Hematopoietic multipotent progenitor cell treated with erythropoietin and hydrocortisone succinate and interleukin-3 and kit ligand, for 6 days (in vitro differentiated cells): ENCODE data around the gene SRMS.

Source experiments
- DNase-seq: peaks from one replicate; pipeline ENCODE4 v3.0.0-alpha.2; 2015

Gene SRMS

DNA sequence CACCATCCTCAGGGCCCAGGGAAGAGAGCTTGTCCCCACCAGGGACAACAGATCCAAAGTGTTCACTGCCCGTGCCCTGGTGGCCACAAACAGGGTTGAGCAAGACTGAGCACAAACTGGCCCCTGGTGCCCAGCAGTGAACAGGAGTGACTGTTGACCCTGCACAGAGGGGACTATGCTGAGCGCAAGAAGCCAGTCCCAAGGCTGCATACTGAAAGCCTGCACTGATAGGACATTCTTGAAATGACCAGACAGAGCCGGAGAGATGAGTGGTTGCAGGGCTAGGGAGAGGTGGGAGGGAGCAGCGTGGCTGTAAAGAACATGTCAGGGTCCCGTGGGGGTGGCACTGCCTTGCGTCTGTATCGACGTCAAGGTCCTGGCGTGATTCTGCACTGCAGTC lies 3.5 kb upstream of the SRMS start:
- no peak for DNase-seq

DNA sequence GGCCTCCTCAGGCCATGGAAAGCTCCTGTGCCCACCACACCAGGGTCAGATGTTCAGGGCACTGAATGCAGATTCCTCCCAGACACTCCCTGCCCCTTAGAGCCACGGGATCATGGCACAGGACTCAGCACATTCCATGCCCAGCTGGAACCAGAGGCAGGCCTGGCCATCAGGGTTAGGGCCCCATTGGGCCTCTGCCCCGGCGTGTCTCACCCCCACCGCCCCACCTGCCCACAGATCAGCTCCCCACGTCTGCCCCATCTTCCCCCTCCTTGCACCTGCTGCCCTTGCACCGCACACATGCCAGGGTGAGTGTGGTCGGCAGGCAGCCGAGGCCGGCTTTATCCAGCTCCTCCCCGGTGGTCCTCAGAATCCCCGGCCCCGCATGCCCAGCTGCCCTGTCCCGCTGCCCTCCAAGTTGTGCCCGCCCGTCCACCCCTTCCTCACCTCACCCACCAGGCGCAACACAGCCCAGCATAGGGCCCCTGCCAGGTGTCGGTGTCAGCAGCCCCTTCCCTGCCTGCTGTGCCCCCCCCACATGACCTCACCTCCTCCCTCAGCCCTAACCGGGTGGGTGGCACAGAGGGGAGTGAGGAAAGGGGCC lies 2.2 kb upstream of the SRMS start:
- no peak for DNase-seq

DNA sequence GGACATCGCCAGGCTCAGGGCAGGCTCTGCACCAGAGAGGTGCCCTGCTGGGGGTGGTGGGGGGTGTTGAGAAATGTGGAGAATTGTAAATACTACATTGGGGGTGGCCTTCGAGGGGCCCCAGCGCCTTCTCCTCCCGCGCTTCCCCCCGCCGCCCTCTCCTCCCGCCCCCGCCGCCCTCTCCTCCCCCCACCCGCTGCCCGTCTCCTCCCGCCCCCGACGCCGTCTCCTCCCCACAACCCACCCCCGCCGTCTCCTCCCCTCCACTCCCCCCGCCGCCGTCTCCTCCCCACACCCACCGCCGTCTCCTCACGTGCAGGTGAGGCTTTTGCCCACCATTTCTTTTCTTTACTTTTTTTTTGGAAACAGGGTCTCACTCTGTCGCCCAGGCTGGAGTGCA lies 1.5 kb upstream of the SRMS start:
- DNase-seq: no peak

GRCh38 chr20:63548542-63548941 lies 993 bp upstream of the SRMS start:
- no peak for DNase-seq

GRCh38 chr20:63546956-63547724 lies 409 bp downstream of the SRMS start:
- DNase-seq: no peak

GRCh38 chr20:63546256-63546955 lies 1.1 kb downstream of the SRMS start:
- no peak for DNase-seq

DNA sequence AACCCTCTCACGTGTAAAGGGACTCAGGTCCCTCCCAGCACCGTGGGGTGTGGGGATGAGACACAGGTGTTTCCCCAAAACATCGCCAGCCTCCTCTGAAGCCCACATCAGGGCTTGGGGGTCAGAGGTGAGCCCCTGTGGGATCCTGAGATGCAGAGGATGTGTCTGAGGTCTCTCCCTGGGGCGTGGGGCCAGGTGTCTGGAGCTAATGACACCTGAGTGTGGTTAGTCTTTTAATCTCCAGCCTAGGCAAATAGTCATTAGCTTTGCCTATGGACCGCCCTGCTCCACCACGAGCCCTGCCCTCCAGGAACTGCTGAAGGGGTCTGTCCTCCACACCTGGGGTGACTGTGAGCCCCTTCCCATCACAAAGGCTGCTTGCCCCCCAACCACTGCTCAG lies 1.7 kb downstream of the SRMS start:
- DNase-seq: no peak

- DNase-seq: no peak
Observed at GRCh38 chr20:63544958-63545516, 2.5 kb downstream of the SRMS start.

- no peak for DNase-seq
Observed at GRCh38 chr20:63544241-63544957, 3.1 kb downstream of the SRMS start.

- DNase-seq: no peak
Observed at GRCh38 chr20:63543733-63544132, 3.8 kb downstream of the SRMS start.

GRCh38 chr20:63543131-63543530 lies 4.4 kb downstream of the SRMS start:
- no peak for DNase-seq

DNA sequence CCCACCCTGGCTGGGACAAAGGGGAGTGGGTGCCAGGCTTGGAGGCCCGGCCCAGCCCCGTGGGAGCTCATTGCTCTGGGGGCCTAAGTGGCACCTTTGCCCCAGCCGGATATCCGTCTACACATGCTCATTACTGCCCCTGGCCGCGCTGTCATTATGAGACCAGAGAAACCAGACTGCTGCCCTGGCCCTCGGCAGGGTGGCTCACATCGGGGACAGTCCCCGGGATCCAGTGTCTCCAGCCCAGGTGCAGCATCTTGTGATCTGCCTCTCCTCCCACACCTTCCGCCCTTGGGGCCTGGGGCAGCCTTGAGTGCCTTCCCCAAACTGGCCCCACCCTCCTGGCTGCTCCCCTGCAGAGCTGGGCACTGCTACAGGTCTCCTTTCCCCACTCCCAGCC lies 4.9 kb downstream of the SRMS start:
- no peak for DNase-seq

- DNase-seq: no peak
Observed at GRCh38 chr20:63542031-63542559, 5.5 kb downstream of the SRMS start.

DNA sequence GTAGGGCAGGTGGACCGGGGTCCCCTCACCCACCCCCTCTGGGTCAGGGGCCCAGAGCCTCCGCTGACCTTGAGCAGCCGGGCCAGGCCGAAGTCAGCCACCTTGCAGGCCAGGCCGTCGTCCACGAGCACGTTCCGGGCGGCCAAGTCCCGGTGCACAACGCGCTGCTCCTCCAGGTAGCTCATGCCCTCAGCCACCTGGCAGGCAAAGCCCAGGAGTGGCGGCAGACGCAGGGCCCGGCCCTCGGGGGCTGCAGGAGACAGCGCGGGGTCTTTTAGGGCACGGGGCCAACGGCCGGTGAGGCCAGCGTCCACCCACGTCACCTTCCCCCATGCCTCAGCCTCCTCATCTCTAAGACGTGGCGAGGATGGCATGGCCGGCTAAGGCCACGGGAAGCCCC lies 6.2 kb downstream of the SRMS start:
- DNase-seq: no peak

DNA sequence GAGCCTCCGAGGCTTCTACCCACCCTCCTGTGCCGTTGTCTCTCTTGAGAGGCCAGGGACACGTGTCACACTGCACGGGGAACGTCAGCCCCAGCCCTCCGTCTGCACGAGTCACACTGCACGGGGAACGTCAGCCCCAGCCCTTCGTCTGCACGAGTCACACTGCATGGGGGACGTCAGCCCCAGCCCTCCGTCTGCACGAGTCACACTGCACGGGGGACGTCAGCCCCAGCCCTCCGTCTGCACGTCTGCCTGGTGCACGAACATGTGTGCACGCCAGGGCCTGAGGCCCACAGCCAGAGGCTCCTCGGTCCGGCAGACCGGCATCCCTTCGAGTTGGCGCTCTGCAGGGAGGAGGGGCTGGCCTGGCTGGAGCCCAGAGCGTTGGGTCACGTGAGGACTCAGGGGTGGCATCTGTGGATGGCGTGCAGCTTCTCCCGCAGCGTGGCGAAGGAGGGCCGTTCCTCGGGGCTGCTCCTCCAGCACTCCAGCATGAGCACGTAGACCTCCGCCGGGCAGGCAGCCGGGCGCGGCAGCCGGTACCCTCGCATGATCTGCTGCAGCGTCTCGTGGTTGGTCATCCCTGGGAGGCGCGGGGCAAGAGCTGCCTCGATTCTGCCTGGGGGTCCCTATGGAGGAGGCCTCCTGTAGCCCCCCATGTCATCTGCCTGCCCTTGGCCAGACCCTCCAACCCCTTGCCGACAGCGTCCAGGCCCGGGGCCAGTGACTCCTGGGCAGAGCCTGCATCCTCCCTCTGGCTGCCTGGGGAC lies 6.9 kb downstream of the SRMS start:
- DNase-seq: no peak

- no peak for DNase-seq
Observed at GRCh38 chr20:63539441-63540370, 7.8 kb downstream of the SRMS start.

GRCh38 chr20:63539092-63539430 lies 8.5 kb downstream of the SRMS start:
- no peak for DNase-seq

- DNase-seq: no peak
Observed at GRCh38 chr20:63538204-63539091, 9.1 kb downstream of the SRMS start.

DNA sequence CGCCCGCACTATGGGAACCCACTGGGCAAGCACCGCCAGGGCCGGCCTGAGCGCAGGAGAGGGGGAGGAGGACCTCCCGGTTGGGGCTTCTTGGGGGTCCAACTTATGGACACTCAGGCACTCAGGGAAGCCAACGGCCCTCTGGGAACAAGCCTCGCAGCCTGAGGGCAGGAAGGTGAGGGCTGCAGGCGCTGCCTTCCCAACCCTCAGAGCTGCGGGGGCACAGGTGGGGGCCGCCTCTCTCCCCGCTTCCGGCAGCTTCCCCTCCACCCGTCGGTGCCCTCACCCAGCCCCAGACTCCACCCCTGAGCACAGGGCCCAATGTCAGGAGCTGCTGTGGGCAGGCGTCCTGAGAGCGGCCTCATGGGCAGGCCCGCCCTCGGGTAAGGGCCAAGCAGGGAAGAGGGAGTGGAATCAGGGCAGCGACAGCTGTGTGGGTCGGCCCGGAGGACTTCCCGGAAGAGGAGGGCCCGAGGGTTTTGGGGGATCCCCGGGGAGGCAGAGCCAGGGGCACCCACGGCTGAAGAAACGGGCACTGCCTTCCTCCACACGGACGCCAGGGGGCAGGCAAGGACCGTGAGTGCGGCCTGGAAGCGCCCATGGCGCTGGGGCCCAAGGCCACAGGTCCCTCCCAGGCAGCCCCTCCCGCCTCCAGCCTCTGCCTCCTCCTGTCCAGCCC lies 9.9 kb downstream of the SRMS start:
- DNase-seq: peak; percentile 93
